GM18868 (cell line): ENCODE measurements around the gene DSG4.
A peak's percentile ranks its signal among the peaks of the same experiment; 100 is the strongest.
"Not testable (repeated sequence)": the region's sequence is repeated elsewhere in the genome, so short reads cannot be mapped to it uniquely, and the experiment has no call there.

ENCODE experiments used
- ATAC-seq: cut with Tn5 transposase; IDR thresholded peaks from one replicate; pipeline ENCODE4 v1.9.1; 2021; ENCODE audit warnings: mild to moderate bottlenecking, moderate library complexity; ENCODE audit not compliant: unreplicated experiment

DSG4 gene, protein sequence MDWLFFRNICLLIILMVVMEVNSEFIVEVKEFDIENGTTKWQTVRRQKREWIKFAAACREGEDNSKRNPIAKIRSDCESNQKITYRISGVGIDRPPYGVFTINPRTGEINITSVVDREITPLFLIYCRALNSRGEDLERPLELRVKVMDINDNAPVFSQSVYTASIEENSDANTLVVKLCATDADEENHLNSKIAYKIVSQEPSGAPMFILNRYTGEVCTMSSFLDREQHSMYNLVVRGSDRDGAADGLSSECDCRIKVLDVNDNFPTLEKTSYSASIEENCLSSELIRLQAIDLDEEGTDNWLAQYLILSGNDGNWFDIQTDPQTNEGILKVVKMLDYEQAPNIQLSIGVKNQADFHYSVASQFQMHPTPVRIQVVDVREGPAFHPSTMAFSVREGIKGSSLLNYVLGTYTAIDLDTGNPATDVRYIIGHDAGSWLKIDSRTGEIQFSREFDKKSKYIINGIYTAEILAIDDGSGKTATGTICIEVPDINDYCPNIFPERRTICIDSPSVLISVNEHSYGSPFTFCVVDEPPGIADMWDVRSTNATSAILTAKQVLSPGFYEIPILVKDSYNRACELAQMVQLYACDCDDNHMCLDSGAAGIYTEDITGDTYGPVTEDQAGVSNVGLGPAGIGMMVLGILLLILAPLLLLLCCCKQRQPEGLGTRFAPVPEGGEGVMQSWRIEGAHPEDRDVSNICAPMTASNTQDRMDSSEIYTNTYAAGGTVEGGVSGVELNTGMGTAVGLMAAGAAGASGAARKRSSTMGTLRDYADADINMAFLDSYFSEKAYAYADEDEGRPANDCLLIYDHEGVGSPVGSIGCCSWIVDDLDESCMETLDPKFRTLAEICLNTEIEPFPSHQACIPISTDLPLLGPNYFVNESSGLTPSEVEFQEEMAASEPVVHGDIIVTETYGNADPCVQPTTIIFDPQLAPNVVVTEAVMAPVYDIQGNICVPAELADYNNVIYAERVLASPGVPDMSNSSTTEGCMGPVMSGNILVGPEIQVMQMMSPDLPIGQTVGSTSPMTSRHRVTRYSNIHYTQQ

DNA sequence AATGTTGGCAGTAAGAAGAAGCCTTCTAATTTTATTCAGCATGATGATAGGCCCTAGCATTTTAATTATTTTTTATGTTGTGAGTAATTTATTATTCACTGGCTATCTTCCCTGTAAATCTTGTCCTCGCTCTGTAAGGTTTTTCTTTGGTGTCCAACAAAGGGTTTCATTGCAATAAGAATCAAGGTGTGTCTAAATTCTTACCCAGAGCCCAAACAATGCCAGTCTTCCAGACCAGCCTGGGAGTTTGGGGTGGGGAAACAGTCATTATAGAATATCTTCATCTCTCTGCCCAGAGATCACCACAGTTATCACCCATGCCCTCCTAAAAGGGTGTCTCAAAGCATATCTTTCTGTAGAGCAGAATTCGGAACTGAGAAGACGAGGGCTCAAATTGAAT, at the start of gene DSG4:
DSG4 (plus strand) TSS at position 301 of the 400 bp plus-strand sequence. CDS start 135 bp downstream, outside the sequence.
- no peak for ATAC-seq

DNA sequence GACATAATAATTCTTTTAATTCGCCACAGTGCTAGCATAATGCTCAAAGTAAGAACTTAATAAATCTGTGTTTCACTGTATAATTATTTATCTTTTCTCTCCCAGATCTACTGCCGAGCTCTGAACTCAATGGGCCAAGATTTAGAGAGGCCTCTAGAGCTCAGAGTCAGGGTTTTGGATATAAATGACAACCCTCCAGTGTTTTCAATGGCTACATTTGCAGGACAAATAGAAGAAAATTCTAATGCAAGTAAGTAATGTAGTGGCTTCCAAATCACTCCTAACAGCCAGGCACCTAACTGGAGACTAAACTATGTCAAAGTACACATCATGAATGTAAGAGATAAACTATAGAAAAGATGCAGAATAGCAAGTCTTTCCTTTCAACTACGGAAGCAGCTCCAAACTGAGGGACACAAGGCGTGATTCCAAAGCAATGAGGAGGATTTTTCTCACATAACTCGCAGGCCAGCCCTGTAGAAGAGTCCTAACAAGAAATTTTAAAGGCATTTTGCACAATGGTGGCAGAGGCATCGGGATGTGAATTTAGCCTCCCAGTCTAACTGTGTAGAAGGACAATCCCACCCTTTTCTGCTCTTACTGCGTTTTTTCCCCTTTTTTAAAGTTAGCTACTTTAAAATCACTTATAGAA, 46.7 kb upstream of the DSG4 start:
- ATAC-seq = no peak

DNA sequence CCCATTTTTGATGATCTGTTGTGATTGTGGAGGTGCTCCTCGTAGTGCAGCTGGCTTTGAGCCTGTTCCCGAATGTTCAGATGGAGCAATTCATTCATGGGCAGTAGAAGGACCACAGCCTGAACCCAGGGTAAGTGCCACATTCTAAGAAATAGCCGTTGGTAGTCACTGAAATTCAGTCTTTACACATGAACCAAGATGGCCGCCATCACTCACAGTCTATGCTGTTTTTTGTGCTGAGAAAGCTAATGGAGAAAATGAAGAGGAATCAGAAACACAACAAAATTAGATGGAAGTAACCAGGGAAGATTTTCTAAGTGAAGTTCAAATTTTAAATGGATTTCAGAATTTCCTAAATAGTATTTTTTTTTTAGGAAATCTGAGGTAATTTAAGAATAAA, 33.1 kb upstream of the DSG4 start:
- no peak for ATAC-seq

DNA sequence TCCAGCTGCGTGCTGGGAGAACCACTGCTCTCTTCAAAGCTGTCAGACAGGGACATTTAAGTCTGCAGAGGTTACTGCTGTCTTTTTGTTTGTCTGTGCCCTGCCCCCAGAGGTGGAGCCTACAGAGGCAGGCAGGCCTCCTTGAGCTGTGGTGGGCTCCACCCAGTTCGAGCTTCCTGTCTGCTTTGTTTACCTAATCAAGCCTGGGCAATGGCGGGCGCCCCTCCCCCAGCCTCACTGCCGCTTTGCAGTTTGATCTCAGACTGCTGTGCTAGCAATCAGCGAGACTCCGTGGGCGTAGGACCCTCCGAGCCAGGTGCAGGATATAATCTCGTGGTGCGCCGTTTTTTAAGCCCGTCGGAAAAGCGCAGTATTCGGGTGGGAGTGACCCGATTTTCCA, 23.2 kb upstream of the DSG4 start:
- not testable (repeated sequence) for ATAC-seq

DNA sequence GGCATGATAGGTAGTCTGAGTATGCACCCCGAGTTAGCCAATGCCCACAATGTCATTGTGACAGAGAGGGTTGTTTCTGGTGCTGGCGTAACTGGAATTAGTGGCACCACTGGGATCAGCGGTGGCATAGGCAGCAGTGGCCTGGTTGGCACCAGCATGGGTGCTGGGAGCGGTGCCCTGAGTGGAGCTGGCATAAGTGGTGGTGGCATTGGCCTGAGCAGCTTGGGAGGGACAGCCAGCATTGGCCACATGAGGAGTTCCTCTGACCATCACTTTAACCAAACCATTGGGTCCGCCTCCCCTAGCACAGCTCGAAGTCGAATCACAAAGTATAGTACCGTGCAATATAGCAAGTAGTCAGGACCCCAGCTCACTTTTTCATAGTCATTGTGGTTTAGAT, 21.6 kb upstream of the DSG4 start:
- no peak for ATAC-seq

DNA sequence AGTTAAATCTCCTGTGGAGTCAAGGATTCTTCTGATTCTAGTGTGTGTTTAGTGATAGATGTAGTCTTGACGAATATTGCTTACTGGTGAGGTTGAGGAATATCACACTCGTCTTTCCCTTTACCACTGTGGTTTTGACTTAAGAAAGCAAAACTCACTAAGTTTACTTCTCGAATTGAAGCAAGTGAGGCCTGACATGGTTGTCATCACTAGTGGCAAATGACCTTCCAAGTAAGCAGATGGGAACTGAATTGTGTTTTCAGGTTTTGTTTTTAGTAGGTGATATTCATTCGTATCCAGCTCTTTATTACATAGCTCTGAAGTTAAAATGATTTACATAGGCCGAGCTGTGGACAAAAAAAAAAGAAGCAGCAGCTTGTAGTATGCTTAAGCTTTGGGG, 20.6 kb upstream of the DSG4 start:
- ATAC-seq = peak; percentile 51

DNA sequence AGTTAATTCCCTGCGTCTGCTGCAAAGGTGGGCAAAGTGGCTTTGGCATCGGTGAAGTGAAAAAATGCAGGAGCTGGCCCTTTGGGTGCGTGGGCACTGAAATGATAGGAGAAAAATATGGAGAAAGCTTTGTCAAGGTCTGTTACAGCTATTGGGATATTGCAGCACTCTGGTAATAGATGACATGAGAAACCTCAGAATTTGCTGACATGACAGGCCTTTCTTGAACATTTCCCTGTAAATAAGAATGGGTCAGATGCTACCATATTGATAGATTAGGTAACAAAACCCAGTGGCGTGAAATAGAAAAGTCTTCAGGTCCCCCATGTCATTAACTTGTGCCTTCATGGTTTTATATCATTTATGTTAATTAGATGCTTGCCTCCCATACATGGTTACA, 12.4 kb upstream of the DSG4 start:
- ATAC-seq = no peak

DNA sequence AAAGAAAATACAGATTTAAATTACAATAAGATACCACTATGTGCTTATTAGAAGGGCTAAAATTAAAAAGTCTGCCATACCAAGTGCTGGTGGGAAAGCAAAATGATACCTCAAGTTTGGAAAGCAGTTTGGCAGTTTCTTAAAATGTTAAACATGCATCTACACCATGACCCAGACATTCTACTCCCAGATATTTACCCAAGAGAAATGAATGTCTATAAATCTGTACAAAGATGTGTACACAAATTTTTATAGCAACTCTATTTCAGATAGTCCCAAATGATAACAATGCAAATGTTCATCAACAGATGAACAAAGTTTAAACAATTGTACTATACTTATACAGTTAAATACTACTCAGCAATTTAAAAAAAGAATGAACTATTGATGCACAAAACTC, 7.1 kb upstream of the DSG4 start:
- no peak for ATAC-seq

DNA sequence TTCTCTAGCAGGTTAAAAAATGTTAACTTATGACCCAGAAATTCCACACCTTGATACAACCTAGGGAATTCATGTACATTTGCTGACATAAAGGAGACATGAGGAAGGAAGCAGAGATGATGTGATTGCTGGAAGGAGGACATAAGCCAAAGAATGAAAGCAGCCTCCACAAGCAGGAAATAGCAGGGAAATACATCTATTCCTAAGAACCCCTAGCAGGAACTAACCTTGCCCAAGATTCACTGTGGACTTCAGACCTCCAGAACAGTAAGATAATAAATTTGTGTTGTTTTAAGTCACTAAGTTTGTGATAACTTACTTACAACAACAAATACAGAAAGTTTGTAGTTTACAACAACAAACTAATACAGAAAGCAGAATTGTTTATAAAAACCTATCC, 4.6 kb upstream of the DSG4 start:
- ATAC-seq = no peak

DNA sequence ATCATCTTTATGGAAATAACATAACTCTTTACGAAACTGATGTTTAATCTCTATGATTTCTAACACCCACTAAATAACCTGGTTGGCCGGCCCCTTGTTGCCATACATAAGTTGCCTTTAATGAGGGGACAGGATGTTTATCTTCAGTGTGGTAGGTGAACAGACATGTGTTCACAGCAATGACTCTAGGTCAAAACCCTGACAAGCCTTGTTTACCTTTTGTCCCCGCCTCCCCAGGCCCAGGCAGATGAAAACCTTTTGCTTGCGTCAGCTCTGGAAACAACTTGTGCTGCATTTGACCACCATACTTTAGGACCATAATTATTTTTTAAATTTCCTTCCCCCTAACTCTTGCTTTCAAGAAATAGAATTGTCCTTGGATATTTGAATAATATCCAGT, 2.9 kb upstream of the DSG4 start:
- ATAC-seq = no peak

DNA sequence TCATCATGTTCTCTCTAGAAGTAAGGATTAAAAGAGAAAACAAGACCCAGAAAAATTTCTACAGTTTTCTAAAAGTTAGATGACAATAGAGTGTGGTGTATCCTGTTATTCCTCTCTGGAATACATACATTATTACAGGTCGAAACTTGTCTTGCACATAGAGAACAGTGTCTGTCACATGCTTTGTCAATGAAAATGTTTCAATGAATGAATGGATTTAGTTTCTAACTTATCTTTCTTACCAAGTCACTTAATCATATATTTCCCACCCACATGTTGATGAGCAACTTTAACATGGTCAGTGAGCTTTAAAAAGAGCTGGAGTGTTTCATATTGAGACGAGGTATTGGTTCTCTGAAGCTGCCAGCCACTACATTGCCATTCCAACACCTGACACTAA, 4.3 kb downstream of the DSG4 start:
- no peak for ATAC-seq

DNA sequence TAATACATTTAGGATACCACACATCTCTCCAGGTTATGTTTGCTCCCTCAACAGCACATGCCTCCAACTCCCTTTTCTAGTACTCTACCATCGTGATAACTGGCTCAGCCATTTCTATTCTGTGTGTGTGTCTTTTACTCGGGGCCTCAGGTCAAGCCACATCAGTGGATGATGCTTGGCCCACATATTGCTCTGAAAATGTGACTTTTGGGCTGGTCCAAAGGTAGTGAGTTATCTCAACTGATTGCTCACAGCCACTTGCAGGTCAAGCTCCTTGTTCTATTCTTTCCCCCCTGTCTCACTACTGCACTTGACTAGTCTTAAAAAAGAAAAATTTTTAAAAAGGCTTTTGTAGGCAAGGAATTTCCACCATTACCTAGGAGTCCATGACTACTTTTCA, 5.5 kb downstream of the DSG4 start:
- ATAC-seq = no peak

DNA sequence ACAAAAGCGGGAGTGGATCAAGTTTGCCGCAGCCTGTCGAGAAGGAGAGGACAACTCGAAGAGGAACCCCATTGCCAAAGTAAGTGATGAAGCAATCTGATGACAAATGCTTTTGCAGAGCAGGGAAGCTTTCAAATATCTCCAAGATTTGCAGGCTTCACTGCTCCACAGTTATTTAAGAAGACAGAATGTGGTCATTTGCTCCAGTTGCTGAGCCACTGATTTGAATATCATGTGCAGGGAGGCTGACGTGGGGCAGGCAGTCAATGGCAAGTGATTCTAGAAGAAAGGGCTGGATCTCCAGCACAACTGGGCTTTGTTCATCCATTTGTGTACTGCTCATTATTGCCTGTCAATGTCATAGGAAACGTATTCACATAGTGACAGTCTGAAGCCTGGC, 10.2 kb downstream of the DSG4 start:
- no peak for ATAC-seq

DNA sequence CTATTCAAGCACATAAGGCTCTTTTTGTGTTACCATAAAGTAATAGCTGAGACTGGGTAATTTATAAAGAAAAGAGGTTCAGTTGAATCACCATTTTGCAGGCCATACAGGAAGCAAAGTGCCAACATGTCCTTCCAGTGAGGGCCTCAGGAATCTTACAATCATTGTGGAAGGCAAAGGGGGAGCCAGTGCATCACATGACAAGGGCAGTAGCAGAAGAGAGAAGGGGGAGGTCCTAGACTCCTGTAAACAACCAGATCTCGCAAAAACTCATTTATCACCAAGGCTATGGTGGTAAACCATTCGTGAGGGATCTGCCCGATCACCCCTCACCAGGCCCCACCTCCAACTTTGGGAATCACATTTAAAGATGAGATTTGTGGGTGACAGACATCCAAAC, 16.7 kb downstream of the DSG4 start:
- no peak for ATAC-seq

DNA sequence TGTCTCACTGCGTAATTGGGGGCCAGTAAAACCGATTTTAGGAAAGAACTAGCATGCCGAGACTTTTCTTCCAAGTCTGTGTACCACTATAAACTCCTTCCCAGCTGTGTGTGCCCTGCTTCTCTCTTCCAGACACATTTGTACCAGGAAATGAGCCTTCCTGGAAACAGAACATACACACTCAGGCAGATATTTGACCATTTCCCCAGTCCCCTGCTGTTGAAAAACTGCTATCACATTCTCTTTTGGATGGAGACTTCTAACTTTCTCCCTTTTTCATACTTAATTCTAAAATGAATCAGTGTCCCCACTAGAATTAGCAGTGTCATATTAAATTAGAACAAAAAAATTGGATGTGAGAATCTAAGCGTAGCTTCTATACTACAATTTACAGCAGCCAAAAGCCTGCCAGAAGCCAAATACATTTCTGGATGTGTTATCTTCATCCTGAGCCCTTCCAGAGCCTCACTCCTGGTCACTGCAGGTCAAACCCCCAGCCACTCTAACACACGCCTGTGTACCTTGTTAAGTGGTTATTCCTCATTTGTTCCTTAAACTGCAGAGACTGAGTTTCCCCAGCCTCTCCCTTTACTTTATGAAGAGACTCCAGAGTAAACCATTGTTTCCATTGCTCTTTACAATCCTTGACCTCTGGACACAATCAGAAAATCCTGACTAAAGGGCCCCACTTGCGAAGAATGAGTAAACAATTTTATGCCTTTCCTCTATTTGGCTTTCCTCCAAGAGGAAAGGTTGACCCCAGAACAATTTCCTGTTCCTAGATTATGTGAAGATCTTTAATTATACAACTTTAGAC, 20.4 kb downstream of the DSG4 start:
- no peak for ATAC-seq

DNA sequence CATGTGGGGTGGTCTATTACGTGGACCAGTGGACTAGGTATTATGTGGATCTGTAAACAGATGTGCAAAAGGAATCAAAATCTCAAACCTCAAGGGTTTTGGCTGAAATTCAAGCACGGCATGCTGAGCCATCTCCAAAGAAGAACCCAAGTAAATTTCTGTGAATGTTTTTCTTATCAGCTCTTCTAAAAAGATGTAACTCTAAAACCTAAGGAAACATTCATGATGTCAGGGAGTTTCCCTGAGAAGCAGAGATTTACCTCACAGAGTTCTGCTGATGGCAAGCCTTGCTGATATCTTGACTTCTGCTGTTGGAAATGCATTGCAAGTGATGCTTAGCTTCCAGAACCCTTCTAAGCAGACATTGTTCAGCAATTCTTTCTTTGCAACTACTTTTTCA, 21.6 kb downstream of the DSG4 start:
- no peak for ATAC-seq

DNA sequence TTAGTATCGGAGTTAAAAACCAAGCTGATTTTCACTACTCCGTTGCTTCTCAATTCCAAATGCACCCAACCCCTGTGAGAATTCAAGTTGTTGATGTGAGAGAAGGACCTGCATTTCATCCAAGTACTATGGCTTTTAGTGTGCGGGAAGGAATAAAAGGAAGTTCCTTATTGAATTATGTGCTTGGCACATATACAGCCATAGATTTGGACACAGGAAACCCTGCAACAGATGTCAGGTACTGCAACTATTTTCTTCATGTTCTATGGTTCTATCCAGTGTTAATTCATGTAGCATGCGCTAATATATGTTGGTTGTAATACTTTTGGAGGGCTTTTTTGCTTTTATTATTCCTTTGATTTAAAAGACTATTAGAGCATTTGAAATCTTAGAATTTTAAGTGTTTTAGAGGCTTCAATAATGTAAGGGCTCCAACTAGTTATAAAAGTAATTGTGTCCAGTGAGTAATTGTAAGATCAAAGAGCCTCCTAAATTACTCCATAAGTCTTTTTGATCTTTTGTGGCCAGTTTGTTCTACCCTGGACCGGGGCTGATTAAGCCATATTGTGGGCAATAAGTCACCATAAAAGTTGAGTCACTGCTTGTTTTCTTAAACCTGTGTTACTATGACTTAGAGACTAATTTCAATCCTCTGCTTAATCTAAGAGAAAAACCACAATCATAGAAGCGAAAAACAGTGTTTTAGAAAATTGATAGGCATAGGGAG, 22.9 kb downstream of the DSG4 start:
- ATAC-seq = no peak

DNA sequence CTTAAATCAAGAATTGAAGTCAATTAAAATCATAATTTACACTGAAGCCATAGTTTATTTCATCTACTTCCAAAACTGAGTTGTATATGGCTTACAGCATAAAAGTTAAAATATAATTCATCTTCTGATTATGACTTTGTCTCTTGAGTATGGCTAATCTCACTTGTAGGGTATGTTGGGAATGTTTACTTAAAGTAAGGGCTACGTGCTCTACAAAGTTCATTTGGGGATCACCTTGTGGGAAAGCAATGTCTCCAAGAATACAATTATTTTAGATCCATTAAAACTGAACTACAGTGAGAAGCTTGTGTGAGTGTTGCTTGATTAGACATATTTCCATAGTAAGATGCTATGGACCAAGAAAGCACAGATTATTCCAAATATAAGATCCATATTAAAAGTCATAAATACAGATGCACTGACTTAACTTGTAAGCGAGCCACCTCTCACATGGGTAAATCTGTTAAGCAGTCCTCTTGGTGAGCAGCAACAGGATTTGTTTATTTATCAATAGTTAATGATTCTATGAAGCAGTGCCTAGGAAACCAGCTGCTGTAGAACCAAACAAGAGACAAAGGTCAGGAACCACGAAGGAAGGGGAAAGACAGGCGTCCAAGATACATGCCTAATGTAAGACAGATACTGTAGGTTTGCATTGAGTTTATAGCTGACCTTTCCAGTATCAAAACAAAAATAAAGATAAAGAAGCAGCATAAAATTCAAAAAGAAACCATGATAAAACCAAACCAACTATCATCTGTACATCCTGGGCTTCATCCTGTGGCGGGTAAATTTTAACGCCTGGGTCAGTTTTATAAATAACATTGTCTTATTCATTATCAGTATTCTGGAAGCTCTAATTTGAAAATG, 24.8 kb downstream of the DSG4 start:
- ATAC-seq = no peak

DNA sequence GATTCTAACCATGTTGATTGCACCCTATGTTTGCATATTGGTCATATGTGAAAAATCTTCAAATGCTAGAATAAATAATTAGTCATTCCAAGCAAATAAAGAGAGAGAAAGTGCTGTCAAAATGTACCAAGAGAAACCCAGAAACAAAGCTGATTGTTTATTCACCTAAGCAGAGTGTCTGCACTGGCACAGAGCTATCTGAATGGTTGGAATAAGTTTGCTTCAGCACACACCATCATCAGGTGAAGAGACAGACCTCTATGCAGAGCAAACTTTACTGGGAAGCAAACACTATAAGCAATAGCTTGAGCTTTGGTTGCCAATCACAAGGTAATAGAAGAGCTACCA, 25.4 kb downstream of the DSG4 start:
- ATAC-seq = no peak
